ENCODE results near the gene MGRN1.

Gene MGRN1

GRCh38 chr16:4677390-4677789, 52.8 kb downstream of the MGRN1 start:
- no peak for DNase-seq

GRCh38 chr16:4677994-4678393, 53.4 kb downstream of the MGRN1 start:
- DNase-seq, result no peak

GRCh38 chr16:4678596-4678995, 54.0 kb downstream of the MGRN1 start:
- no peak for DNase-seq

- DNase-seq, result no peak
Observed at GRCh38 chr16:4679156-4679849, 54.7 kb downstream of the MGRN1 start.

GRCh38 chr16:4679850-4680636, 55.4 kb downstream of the MGRN1 start:
- DNase-seq, result no peak

GRCh38 chr16:4680673-4681470, 56.2 kb downstream of the MGRN1 start:
- no peak for DNase-seq

- DNase-seq, result no peak
Observed at GRCh38 chr16:4681471-4682083, 57.0 kb downstream of the MGRN1 start.

GRCh38 chr16:4682084-4682591, 57.5 kb downstream of the MGRN1 start:
- no peak for DNase-seq

- DNase-seq, result no peak
Observed at GRCh38 chr16:4682616-4683254, 58.1 kb downstream of the MGRN1 start.

- no peak for DNase-seq
Observed at GRCh38 chr16:4683255-4684057, 58.8 kb downstream of the MGRN1 start.

- DNase-seq, result no peak
Observed at GRCh38 chr16:4684058-4684715, 59.6 kb downstream of the MGRN1 start.

- no peak for DNase-seq
Observed at GRCh38 chr16:4684763-4685162, 60.1 kb downstream of the MGRN1 start.

GRCh38 chr16:4685292-4685691, 60.7 kb downstream of the MGRN1 start:
- no peak for DNase-seq

- DNase-seq, result no peak
Observed at GRCh38 chr16:4685776-4686496, 61.3 kb downstream of the MGRN1 start.

GRCh38 chr16:4686497-4687210, 62.0 kb downstream of the MGRN1 start:
- no peak for DNase-seq

- DNase-seq, result no peak
Observed at GRCh38 chr16:4687416-4687815, 62.8 kb downstream of the MGRN1 start.

GRCh38 chr16:4687946-4688673, 63.5 kb downstream of the MGRN1 start:
- no peak for DNase-seq

- no peak for DNase-seq
Observed at GRCh38 chr16:4688674-4689045, 64.0 kb downstream of the MGRN1 start.

GRCh38 chr16:4689091-4689671, 64.6 kb downstream of the MGRN1 start:
- DNase-seq, result no peak

Data from NCI-H446 (cell line).